Measurements from ENCODE around the gene VSNL1.

GRCh38 chr2:17520761-17521160, 19.7 kb upstream of the VSNL1 start:
- TF ChIP-seq CTCF (IDR thresholded peaks at IDR 0.05) (no peak), EP300 (IDR thresholded peaks at IDR 0.05) (no peak)
